ENCODE measurements around the gene MPV17.

Gene MPV17

GRCh38 chr2:27322766-27323595 is at the start of gene MPV17:
TSS of gene MPV17 (minus strand) at chr2:27323097. CDS start at chr2:27322517, 580 bp downstream.
- Histone ChIP-seq H3K79me2 (ENCODE audit: control insufficient read depth, low read length) (peaks cover 29% of the 10 kb centered on the region), H3K27ac (ENCODE audit: low read depth, low read length) (peak within 1 kb of the TSS; percentile 52), H3K9me3 (ENCODE audit: control insufficient read depth, insufficient read depth, low read length) (no peaks in the 10 kb centered on the region), H3K36me3 (ENCODE audit: control insufficient read depth, low read length) (peaks cover 27% of the 10 kb centered on the region), H3F3A (ENCODE audit: control insufficient read depth, insufficient read depth) (peaks cover 11% of the 10 kb centered on the region), H3K4me2 (ENCODE audit: low read length) (peak within 1 kb of the TSS; percentile 86), H3K4me3 (ENCODE audit: low read length) (peak within 1 kb of the TSS; percentile 86), H3K4me1 (ENCODE audit: control insufficient read depth, low read length) (peaks cover 22% of the 10 kb centered on the region), H3K9me2 (replicated peaks; ENCODE audit: control insufficient read depth, low read length) (no peaks in the 10 kb centered on the region), H3K27me3 (ENCODE audit: control insufficient read depth, low read length) (no peaks in the 10 kb centered on the region), H4K20me1 (ENCODE audit: control insufficient read depth, insufficient read depth, low read depth, low read length) (no peaks in the 10 kb centered on the region)
- TF ChIP-seq EZH2phosphoT487 (IDR thresholded peaks at IDR 0.05; ENCODE audit: borderline replicate concordance, low read length) (no peak), CTCF (IDR thresholded peaks at IDR 0.05; ENCODE audit: low read depth, low read length, poor library complexity, severe bottlenecking) (no peak)

GRCh38 chr2:27370816-27371620 is 48.1 kb upstream of the MPV17 start:
- TF ChIP-seq CTCF (IDR thresholded peaks at IDR 0.05; ENCODE audit: low read depth, low read length, poor library complexity, severe bottlenecking) = no peak
- no peak for TF ChIP-seq EZH2phosphoT487 (IDR thresholded peaks at IDR 0.05; ENCODE audit: borderline replicate concordance, low read length)
- Histone ChIP-seq H4K20me1 (ENCODE audit: control insufficient read depth, insufficient read depth, low read depth, low read length) (peaks cover 4% of the 10 kb centered on the region; the same call in 1 of the 2 replicates), H3K4me1 (ENCODE audit: control insufficient read depth, low read length) (peaks cover 27% of the 10 kb centered on the region), H3K27ac (ENCODE audit: low read depth, low read length) (peak overlapping the region; percentile 86), H3K4me2 (ENCODE audit: low read length) (peak overlapping the region; percentile 97), H3K9me2 (replicated peaks; ENCODE audit: control insufficient read depth, low read length) (no peaks in the 10 kb centered on the region), H3K79me2 (ENCODE audit: control insufficient read depth, low read length) (peaks cover 55% of the 10 kb centered on the region), H3K9me3 (ENCODE audit: control insufficient read depth, insufficient read depth, low read length) (no peaks in the 10 kb centered on the region), H3K4me3 (ENCODE audit: low read length) (peak overlapping the region; percentile 87), H3K27me3 (ENCODE audit: control insufficient read depth, low read length) (no peaks in the 10 kb centered on the region), H3K36me3 (ENCODE audit: control insufficient read depth, low read length) (peaks cover 81% of the 10 kb centered on the region), H3F3A (ENCODE audit: control insufficient read depth, insufficient read depth) (no peaks in the 10 kb centered on the region)

GRCh38 chr2:27370026-27370815 is 47.3 kb upstream of the MPV17 start, which contains the start of the genes EIF2B4 and SNX17:
TSS of gene EIF2B4 (minus strand) at chr2:27370338. CDS start at chr2:27370314, 24 bp downstream.
TSS of gene SNX17 (plus strand) at chr2:27370616. CDS start at chr2:27370744, 128 bp downstream.
- Histone ChIP-seq H3K79me2 (ENCODE audit: control insufficient read depth, low read length) (peaks cover 55% of the 10 kb centered on the region), H3F3A (ENCODE audit: control insufficient read depth, insufficient read depth) (no peaks in the 10 kb centered on the region), H3K4me1 (ENCODE audit: control insufficient read depth, low read length) (peaks cover 27% of the 10 kb centered on the region), H3K4me2 (ENCODE audit: low read length) (peak within 1 kb of the TSS; percentile 97), H3K27ac (ENCODE audit: low read depth, low read length) (peak within 1 kb of the TSS; percentile 86), H3K36me3 (ENCODE audit: control insufficient read depth, low read length) (peaks cover 79% of the 10 kb centered on the region), H3K9me2 (replicated peaks; ENCODE audit: control insufficient read depth, low read length) (no peaks in the 10 kb centered on the region), H3K27me3 (ENCODE audit: control insufficient read depth, low read length) (no peaks in the 10 kb centered on the region), H3K4me3 (ENCODE audit: low read length) (peak within 1 kb of the TSS; percentile 87), H3K9me3 (ENCODE audit: control insufficient read depth, insufficient read depth, low read length) (no peaks in the 10 kb centered on the region), H4K20me1 (ENCODE audit: control insufficient read depth, insufficient read depth, low read depth, low read length) (peaks cover 4% of the 10 kb centered on the region; the same call in 1 of the 2 replicates)
- TF ChIP-seq EZH2phosphoT487 (IDR thresholded peaks at IDR 0.05; ENCODE audit: borderline replicate concordance, low read length) (no peak), CTCF (IDR thresholded peaks at IDR 0.05; ENCODE audit: low read depth, low read length, poor library complexity, severe bottlenecking) (peak; percentile 82)
